HCT116 (cell line): ENCODE results near the gene ANXA5. TPM values are rescaled to one million over a fixed set of nuclear protein-coding genes. Genes with fewer than 3 reads are reported as not detected.

Source experiments
- CEBPB ChIP-seq: IDR thresholded peaks from 2 replicates; pipeline ENCODE4 v1.6.1; 2012; ENCODE audit warnings: low read depth
- EGR1 ChIP-seq: IDR thresholded peaks from 2 replicates; pipeline ENCODE4 v1.6.1; 2012; ENCODE audit warnings: low read depth
- EZH2 ChIP-seq: fragments of 200-600 bp; sonication (generic); IDR thresholded peaks from 2 replicates; pipeline ENCODE4 v1.6.1; 2017; ENCODE audit warnings: antibody characterized with exemption, mixed run types
- EZH2phosphoT487 ChIP-seq: fragments of 200-600 bp; IDR thresholded peaks from 2 replicates; pipeline ENCODE4 v1.6.1; 2018; ENCODE audit warnings: antibody characterized with exemption, borderline replicate concordance
- JUND ChIP-seq: IDR thresholded peaks from 2 replicates; pipeline ENCODE4 v1.6.1; 2012
- POLR2A ChIP-seq: IDR thresholded peaks from 2 replicates; pipeline ENCODE4 v1.7.0; 2011; ENCODE audit warnings: borderline replicate concordance; ENCODE audit not compliant: insufficient read depth, insufficient read length; ENCODE audit errors: extremely low read depth
- POLR2AphosphoS5 ChIP-seq: IDR thresholded peaks from 2 replicates; pipeline ENCODE4 v1.6.1; 2011; ENCODE audit warnings: mild to moderate bottlenecking, low read depth, low read length, moderate library complexity
- RAD21 ChIP-seq: IDR thresholded peaks from 2 replicates; pipeline ENCODE4 v1.6.1; 2012; ENCODE audit warnings: low read depth, mild to moderate bottlenecking
- SIN3A ChIP-seq: IDR thresholded peaks from 2 replicates; pipeline ENCODE4 v1.6.1; 2012; ENCODE audit warnings: low read depth
- SP1 ChIP-seq: IDR thresholded peaks from 2 replicates; pipeline ENCODE4 v1.6.1; 2012; ENCODE audit warnings: low read depth
- SRF ChIP-seq: IDR thresholded peaks from 2 replicates; pipeline ENCODE4 v1.6.1; 2012; ENCODE audit warnings: low read depth
- TCF7L2 ChIP-seq: IDR thresholded peaks from 2 replicates; pipeline ENCODE4 v1.7.0; 2011; ENCODE audit warnings: borderline replicate concordance, inconsistent platforms; ENCODE audit not compliant: insufficient read depth, insufficient read length; ENCODE audit errors: extremely low read depth
- ZFX ChIP-seq: fragments of 450-650 bp; IDR thresholded peaks from 2 replicates; pipeline ENCODE4 v1.6.1; 2017
- ZNF274 ChIP-seq: fragments of 200-500 bp; sonication (Bioruptor generic); IDR thresholded peaks from 2 replicates; pipeline ENCODE4 v1.6.1; 2014; ENCODE audit warnings: mild to moderate bottlenecking, low read depth, low read length, inconsistent platforms
- total RNA-seq: library from RNA; stranded (reverse); gene quantifications from one replicate; pipeline ENCODE4 v1.2.1, GENCODE V29; 2021; ENCODE audit not compliant: unreplicated experiment
- TF ChIP-seq, protein P1 (sequence below), 3 experiments: fragments of 200-600 bp in 1 of 3; sonication (generic) in 1 of 3; IDR thresholded peaks in 2 of 3; conservative IDR thresholded peaks in 1 of 3; 2 replicates each; pipeline ENCODE4 v1.5.1; 2012 to 2017; ENCODE audit warnings: low read depth in 2 of 3, low read length in 2 of 3, antibody characterized with exemption in 1 of 3, borderline replicate concordance in 1 of 3, control low read depth in 1 of 3, mild to moderate bottlenecking in 1 of 3, mixed read lengths in 1 of 3, mixed run types in 1 of 3, moderate library complexity in 1 of 3; ENCODE audit not compliant: insufficient read depth in 1 of 3

ANXA5 gene
- total RNA-seq, 1 experiment from 2014 or later = 186 TPM

DNA sequence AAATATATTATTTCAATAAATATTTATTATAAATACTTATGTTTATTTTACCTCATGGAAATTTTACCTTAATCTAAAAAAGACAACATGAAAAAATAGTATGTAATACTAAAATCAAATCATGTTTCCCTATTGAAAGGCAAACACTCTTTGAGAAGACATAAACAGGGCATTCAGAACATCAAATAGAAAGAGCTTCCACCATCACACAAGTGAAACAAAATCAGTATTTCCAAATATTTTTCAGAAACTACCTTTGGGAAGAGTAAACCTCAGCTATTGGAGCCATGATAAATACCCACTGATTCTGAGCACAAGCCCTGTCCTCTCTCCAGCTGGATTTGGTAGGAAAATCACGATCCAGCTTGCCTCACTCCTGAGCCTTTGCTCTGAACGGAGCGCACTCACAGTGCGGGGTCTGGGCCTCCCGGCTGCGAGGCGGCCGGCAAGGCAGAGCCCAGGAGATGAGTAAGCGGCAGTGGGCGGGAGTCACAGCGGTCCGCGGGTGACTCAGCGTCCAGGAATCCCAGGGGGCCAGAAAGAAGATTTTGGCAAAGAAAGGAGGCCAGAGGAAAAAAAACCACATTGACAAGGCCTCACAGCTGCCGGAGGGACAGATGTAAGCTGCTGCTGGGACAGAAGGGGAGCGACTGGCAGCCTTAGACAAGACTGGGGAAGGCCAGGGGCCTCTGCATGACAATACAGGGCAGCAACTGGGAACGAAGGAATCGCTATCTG, 14.7 kb upstream of the ANXA5 start (continued):
- TF ChIP-seq SIN3A (peak; percentile 64), SRF (peak; percentile 46; the same call in 1 of the 2 replicates), POLR2A (no peak), EZH2phosphoT487 (no peak), POLR2AphosphoS5 (peak; percentile 51), RAD21 (no peak; the same call in 1 of the 2 replicates), EZH2 (no peak), SP1 (peak; percentile 79), ZNF274 (no peak), ZFX (peak; percentile 27; the same call in 1 of the 2 replicates), CEBPB (peak; percentile 38; the same call in 1 of the 2 replicates), TCF7L2 (peak; percentile 85), EGR1 (peak; percentile 96), JUND (peak; percentile 97)
- TF ChIP-seq, protein P1, sequence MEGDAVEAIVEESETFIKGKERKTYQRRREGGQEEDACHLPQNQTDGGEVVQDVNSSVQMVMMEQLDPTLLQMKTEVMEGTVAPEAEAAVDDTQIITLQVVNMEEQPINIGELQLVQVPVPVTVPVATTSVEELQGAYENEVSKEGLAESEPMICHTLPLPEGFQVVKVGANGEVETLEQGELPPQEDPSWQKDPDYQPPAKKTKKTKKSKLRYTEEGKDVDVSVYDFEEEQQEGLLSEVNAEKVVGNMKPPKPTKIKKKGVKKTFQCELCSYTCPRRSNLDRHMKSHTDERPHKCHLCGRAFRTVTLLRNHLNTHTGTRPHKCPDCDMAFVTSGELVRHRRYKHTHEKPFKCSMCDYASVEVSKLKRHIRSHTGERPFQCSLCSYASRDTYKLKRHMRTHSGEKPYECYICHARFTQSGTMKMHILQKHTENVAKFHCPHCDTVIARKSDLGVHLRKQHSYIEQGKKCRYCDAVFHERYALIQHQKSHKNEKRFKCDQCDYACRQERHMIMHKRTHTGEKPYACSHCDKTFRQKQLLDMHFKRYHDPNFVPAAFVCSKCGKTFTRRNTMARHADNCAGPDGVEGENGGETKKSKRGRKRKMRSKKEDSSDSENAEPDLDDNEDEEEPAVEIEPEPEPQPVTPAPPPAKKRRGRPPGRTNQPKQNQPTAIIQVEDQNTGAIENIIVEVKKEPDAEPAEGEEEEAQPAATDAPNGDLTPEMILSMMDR (IDR thresholded peaks at IDR 0.05 in 2 of 3, conservative IDR thresholded peaks at IDR 0.05 in 1 of 3; ENCODE audit: borderline replicate concordance in 1 of 3, insufficient read depth in 1 of 3, low read depth in 2 of 3, low read length in 2 of 3) = no peak
- TF ChIP-seq, all 23 proteins: peak for 13
